ENCODE measurements around the gene COL6A1.

Gene COL6A1

DNA sequence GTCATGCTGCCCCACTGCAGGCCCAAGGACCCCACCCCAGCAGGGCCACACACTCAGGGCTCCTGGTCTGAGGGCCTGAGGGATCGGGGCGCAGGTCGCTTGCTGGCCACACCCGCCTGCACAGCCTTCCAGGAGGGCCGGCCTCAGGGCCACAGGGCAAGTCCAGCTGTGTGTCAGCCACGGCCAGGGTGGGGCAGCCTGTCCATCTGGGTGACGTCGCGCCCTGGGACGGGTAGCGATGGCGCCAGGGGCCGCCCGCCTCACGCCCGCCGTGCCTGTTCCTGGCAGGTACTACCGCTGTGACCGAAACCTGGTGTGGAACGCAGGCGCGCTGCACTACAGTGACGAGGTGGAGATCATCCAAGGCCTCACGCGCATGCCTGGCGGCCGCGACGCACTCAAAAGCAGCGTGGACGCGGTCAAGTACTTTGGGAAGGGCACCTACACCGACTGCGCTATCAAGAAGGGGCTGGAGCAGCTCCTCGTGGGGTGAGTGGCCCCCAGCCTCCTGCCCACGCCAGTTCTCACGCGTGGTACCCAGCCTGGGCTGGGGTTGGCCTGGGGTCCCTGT lies 2.5 kb downstream of the COL6A1 start:
- DNase-seq: peak in 1 of 2 experiments; percentile 48

DNA sequence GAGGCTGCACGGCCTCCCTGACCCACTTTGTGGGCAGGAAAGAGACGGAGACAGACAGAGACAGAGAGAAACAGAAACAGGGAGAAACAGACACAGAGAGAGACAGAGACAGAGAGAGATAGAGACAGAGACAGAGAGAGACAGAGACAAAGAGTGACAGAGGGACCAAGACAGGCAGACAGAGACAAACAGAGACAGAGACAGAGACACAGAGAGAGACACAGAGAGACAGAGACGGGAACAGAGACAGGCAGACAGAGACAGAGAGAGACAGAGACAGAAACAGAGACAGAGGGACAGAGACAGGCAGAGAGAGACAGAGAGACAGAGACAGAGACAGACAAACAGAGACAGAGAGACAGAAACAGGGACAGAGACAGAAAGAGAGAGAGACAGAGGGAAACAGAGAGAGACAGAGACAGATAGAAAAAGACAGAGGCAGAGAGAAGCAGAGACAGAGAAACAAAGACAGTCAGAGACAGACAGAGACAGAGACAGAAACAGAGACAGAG lies 3.1 kb downstream of the COL6A1 start:
- DNase-seq: no peak

DNA sequence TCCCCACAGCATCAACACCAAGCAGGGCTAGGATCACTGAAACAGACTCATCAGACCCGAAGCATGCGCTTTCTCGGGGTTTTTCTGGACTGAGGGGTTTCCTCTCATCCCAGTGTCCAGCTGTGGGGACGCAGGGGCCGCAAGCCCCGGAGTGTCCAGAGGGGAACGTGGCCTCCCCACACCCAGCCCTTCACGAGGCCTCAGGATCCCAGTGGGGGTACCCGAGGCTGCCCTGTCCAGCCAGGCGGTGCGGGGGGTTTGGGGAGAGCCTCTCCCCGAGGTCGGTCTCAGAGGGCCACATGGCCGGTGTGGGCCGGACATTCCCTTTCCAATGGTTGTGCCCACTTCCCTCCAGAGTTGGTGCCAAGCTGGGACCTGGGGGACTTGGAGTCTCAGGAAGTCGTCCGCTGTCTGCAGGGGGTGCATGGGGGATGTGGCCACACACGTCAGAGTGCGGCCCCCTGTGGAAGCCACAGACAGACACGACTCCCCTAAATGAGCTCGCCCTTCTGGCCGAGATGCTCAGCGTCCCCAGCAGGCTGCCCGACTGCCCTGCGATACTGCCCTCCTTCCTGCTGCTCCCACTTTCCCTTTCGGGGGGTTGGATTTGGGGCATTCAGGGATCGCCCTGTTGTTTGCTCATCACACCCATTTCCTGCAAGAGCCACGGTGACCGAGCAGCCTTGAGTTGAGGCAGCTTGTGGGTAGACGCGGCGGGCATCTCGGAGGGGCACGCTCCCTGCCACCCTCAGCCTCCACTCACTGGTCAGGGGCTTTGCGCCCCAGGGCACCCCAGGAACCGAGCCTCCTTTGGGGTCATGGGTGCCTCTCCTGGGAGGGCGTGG lies 4.1 kb downstream of the COL6A1 start:
- DNase-seq: no peak

DNA sequence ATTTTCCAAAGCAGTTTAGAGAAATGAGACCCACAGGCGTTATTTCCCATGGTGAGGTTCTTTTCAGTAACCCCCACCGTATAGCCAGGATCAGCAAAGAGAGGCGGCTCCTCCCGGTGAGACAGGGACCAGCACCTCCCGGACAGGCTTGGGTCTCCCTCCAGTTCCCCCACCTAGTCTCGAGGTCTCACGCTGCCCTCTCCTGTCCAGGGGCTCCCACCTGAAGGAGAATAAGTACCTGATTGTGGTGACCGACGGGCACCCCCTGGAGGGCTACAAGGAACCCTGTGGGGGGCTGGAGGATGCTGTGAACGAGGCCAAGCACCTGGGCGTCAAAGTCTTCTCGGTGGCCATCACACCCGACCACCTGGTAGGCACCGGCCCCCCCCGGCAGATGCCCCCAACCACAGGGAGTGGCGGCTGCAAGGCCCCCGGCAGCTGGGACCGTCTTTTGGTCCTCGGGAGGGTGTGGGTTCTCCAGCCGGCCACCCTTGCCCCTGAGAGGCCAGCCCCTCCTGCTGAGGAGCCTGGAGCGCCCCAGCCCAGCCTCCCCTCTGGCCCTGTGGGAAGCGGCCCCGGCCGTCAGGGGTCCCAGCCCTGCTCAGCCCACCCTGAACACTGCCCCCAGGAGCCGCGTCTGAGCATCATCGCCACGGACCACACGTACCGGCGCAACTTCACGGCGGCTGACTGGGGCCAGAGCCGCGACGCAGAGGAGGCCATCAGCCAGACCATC lies 4.9 kb downstream of the COL6A1 start:
- no peak for DNase-seq

DNA sequence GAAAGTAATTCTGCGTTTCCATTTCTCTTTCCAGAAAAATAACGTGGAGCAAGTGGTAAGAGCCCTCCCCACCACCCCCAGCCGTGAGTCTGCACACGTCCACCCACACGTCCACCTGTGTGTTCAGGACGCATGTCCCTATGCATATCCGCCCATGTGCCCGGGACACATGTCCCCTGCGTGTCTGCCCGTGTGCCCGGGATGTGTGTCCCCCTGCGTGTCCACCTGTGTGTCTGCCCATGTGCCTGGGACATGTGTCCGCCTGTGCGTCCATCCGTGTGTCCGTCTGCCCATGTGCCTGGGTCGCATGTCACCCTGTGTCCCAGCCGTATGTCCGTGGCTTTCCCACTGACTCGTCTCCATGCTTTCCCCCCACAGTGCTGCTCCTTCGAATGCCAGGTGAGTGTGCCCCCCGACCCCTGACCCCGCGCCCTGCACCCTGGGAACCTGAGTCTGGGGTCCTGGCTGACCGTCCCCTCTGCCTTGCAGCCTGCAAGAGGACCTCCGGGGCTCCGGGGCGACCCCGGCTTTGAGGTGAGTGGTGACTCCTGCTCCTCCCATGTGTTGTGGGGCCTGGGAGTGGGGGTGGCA lies 5.6 kb downstream of the COL6A1 start:
- no peak for DNase-seq

DNA sequence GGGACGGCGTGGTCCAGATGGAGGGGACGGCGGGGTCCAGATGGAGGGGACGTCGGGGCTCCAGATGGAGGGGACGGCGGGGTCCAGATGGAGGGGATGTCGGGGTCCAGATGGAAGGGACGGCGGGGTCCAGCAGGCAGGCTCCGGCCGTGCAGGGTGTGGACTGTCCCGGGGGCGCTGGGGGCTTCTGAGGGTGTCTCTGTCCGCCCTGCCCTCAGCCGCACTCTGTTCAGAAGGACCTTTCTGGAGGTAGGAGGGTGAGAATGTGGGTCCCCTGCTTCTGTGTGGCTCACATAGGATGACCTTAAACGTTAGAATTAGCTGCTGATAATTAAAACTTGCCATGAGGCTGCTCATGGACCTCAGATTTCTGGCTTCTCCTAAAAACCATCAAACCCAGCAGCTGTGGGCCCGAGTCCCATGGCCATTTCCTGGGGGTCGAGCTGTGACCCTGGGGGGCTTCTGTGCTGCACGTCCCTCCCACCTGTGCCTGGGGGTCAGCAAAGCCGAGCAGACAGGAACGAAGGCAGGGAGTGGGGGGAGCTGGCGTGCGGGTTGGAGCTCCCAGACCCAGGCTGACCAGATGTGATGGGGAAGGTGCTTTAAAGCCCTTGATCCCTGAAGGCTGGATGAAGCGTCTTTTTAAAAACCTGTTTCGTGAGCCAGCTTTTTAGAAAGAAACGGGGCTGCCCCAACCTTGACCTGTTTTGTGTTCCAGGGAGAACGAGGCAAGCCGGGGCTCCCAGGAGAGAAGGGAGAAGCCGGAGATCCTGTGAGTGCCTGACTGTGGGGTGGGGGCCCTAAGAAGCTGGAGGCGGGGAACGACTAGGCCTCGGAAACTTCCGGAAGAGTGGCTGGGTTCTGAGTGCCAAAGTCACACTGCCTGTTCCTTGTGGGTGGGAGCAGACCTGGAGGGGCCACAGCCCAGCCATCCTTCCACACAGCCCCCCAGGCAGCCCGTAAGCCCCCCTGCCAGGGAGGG lies 7.1 kb downstream of the COL6A1 start:
- no peak for DNase-seq

DNA sequence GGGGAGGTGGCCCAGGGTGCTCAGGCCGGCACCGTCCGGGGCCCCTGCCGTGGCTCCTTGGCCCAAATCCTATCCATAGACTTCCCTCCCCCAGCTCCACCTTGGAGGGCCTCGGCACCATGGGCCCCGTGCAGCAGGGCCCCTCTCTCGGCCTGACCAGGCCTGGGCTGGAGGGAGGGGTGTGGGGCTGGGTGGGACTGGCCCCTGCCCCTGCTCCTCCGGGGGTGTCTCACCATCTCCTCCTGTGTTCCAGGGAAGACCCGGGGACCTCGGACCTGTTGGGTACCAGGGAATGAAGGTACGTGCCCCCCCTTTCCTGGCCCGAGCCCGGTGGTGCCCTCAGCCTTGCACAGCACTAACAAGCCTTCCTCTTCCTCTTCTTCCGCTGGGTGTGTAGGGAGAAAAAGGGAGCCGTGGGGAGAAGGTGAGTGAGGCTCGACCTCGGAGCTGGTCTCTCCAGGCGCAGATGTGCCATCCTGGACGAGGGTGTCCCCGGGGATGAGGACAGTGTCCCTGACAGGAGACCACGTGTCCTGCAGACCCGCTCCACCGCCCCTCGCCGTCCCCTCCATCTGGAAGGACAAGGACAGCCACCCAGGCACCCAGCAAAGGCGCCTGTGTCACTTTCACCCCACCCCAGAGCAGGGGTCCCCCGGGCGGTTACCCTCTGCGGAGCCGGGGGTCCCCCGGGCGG lies 7.9 kb downstream of the COL6A1 start:
- DNase-seq: no peak

DNA sequence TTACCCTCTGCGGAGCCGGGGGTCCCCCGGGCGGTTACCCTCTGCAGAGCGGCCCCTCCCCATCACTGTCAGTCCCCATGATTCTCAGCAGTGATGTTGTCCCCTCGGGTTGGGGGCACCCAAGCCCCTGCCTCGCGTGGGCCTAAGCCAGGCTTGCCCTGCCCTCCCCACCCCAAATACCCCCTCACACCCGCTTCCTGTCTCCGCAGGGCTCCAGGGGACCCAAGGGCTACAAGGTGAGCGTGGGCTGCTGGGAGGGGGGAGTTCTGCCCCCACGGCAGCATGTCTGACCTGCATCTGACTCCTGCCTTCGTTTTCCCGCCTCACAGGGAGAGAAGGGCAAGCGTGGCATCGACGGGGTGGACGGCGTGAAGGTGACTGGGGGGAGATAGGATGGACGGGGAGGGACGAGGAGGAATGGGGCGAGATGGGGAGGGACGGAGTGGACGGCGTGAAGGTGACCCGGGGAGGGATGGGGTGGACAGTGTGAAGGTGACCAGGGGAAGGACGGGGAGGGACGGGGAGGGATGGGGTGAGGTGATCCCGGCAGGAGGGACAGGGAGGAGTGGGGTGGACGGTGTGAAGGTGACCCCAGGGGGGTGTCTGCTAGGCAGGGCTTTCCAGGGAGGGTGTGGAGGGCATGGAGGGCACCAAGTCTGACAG lies 8.6 kb downstream of the COL6A1 start:
- no peak for DNase-seq

DNA sequence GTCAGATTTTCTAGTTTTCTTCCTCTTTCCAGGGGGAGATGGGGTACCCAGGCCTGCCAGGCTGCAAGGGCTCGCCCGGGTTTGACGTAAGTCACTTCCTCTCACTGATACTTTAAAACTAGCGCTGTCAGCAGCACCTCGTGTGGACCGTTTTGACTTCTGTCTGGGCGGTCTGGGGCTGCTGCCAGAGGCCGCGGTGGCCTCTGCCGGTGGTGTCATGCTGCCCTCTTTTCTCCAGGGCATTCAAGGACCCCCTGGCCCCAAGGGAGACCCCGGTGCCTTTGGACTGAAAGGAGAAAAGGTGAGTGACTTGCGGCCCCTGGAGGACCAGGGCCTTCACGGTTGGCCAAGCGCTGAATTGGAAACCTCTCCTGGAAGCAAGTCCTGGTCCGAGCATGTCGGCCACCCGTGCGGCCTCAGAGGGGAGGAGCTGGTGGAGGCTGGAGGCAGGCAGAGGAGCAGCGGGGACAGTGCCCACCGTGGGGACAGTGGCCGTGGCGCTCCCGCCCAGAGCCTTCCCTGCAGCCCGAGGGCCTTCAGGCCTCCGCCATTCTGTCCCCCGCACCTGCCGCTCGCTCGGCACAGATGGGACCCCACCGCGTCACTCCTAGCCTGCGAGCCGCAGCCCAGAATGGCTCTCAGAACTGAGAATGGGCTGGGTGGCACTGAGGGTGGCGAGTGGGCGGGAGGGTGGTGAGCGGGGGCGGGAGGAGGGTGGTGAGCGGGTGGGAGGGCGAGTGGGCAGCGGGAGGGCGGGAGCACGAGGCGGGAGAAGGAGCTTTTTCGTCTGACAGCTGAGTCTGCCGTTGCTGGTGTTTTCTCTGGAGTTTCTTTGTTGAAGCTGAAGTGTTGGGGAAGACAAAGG lies 9.4 kb downstream of the COL6A1 start:
- DNase-seq: no peak

DNA sequence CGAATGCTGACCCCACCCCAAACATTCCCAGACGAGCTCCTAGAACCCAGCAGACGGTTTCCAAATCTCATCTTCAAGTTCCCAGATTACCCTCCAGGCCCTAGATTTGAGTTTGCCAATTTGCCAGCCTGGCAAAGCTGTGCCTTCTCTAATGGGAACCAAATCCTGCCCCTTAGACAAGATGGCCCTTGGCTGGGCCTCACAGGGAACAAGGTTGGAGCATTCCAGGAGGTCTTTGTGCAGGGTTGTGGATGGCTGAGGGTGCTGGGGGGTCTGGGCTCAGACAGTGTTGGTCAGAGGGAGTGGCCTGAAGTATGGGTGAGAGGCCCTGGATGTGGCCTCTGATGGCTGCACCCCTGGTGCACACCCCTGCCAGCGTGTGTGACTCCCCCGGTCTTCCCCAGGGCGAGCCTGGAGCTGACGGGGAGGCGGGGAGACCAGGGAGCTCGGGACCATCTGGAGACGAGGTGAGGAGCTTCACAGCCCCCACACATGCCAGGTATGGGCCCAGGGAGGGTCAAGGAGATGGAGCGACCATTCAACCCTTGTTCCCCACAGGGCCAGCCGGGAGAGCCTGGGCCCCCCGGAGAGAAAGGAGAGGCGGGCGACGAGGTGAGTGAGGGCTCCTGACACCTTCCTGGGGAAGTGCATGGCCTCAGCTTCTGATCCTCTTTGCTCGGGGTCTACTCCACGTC lies 10.2 kb downstream of the COL6A1 start:
- no peak for DNase-seq

DNA sequence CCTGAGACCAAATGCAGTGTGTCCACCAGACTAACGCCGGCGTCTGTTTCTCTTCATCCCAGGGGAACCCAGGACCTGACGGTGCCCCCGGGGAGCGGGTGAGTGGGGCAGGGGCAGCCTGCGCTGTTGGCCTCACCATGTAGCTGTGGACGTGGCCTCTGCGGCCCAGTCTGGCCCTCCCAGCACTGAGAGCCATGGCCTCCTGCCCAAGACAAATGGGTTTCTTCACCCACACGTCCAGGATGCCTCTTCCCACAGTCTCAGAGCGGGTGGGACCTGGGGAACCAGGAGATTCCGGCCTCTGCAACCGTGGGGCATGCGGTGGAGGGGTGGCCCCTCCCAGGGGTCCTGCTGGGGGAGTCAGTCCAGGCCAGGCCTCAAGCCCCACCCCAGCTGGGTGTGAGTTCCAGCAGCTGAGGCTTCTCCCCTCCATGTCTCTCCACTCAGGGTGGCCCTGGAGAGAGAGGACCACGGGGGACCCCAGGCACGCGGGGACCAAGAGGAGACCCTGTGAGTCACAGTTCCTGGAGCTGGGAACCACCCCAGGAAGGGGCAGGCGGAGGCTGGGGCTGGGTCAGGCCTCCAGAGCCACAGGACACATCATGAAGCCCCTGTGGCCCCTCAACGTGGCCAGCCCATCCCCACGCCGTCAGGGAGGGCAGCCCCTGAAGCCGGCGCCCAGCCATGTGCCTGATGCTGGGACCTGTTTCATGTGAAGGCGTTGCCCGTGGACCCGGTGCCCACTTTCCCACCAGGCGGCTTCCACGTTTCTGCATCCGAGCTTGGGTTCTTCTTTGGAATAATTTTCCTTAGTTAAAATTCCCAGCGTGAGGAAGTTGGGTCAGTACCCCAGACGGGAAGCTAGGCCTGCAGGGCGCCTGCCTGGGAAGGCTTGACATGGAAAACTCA lies 11.0 kb downstream of the COL6A1 start:
- DNase-seq: no peak

DNA sequence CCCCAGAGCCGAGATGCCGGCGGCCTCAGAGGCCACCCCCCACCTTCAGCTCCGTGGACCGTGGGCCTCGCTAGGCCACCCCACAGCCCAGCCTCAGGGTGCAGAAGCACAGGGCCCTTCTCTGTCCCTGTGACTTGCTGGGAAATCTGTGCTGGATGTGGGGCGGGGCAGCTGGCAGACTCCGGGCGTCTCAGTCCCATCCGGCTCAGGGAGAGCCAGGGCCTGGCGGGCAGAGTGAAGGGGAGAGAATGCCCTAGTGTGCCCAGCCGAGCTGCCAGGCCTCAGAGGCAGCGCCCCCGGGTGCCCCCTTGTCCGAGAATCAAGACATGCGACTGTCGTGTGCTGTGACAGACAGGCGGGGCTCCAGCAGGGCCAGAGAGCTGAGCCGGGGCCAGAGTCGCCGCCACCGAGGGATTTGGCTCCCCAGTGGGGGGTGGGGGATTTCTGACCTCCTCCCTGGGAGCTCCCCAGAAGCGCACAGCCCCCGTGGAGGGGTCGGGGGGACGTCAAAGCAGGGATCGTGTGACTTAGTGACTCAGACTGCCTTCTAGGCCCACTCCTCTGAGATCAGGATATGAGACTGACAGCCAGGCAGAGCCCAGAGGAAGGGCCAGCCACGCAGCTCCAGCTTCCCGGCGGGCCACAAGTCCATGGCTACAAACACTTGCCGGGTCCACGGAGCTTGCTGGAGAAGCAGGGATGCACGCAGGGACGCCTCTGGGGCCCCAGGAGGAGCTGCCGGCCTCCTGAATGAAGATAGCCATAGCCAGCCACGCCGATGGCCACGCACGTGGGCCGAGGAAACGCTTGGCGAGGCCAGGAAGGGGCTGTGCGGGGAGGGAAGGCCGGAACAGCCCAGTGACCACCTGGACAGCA lies 11.9 kb downstream of the COL6A1 start:
- DNase-seq: no peak

DNA sequence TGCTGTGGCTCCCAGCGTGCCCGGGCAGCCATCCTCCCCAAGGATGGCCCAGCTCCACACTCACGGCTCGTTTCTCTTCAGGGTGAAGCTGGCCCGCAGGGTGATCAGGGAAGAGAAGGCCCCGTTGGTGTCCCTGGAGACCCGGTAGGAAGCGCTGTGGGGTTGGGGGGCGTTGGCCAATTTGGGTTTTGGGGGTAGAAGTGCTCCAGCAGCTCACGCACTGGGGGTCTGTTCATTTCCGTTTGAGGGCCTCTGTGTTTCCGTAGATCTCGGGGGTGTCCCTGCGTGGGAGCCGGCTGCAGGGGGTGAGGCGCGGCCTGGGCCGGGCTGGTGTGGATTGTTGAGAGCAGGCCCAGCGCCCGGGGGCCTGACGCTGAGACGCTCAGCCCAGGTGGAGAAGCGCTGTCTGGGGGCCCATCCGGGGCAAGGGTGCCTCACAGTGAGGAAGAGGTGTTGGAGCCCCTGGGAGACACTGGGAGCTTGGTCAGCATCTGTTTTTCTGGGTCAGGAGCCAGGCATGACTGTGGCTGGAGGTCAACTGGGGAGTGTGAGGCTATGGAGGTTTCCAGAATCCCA lies 12.6 kb downstream of the COL6A1 start:
- DNase-seq: no peak

DNA sequence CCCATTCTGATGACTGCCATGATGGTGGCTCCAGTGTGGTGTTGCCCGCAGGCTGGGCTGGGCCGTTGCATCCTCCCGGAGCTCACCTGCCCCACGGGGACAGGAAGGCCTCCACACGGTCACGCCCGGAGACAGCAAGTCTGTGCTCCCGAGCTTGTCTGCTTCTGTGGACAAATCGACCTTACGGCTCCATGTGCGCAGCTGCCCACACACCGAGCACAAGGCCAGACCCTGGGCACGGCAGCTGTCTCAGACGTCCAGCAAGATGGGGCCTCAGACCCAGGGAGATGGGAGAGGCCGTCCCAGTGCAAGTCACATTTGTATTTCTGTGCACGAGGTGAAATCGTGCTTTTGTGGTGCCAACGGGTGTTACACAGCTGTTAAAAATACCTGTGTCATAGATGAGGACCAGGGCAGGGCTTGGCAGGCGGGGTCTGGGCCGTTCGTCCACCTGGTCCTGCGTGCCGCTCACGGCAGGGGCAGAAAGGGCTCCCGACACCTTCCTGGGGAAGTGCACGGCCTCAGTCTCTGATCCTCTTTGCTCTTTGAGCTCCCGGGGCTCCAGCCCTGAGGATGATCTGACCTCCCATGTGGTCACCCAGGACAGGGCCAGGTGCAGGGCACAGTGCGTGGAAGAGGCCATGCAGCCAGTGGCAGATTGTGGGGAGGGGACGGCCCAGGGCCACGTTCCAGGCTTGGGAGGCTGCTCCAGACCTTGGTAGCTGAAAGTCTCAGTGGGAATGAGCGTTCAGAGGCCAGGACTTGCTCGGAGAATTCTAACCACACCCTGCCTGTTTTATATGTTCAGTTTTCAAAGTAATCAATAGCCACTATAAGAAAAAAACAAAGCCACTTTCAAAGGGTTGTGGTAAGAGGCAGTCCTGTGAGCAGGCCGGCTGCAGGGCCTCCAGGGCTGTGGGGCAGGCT lies 13.5 kb downstream of the COL6A1 start:
- no peak for DNase-seq

DNA sequence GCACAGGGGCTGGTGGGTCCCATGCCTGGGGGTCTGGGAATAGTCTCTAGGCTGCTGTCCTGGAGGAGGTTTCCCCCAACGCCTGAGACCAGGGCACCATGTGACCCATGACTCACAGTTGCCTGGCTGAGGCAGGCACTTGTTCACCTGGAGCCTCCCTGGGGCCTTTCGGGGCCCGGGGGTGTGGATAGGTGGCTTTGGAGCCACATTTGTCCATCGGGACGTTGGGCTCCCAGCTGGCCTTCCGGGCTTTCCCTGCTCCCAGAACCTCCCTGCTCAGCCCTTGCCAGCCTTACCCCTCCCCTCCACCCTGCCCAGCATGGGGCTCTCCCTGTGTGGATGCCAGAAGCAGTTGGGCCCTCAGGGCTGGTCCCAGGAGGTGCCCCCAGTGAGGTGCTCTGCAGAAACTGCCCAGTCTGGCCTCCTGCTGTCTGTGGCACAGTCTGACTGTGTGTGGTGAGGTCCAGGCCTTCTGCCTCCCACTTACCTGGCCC lies 14.2 kb downstream of the COL6A1 start:
- DNase-seq: no peak

All from SHP77 (cell line).